ENCODE measurements around the gene LCA5L.
A peak's percentile ranks its signal among the peaks of the same experiment; 100 is the strongest.

The LCA5L gene

DNA sequence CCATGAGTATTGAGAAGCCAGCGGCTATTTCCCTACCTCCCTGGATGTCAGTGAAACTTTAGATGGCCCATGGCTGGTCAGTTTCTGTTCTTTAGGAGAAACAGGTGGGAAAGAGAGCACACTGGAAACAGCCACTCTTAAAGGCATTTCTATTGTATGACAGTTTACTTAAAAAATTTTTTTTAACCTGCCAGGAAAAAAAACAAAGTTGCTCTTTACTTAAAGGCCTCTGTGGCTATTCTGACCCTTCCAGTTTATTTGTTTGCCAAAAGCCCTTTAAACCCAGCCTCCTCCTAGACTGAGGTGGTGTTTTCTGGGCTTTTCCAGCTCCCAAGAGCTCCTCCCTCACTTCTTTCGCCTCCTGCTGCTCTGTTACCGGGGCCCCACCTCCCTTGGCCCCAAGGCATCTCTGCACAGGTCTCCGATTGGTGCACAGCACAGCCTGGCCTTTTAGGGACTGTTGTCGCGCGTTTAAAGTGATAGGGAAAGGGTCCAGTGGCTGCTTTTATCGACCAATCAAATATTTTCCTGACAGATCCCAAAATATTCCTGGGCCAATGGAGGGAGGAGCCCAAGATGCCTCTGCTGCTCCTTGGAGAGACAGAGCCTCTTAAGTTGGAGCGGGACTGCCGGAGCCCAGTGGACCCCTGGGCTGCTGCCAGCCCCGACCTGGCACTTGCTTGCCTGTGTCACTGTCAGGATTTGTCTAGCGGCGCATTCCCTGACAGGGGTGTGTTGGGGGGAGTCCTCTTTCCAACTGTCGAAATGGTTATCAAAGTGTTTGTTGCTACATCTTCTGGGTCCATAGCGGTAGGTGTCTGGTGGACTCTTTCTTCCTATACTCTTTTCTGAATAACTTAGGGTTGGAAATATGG is 6.0 kb upstream of the LCA5L start, which contains the start of gene SH3BGR:
Gene SH3BGR, plus strand, starts transcription at position 639 of the 875 bp plus-strand sequence. Its CDS starts 127 bp downstream, at position 766.
- H3K36me3 ChIP-seq (ENCODE audit: control insufficient read depth, insufficient read depth, low read length), result no peaks in the 10 kb centered on the region
- H3K9ac ChIP-seq (ENCODE audit: low read length), result peak within 1 kb of the TSS; percentile 53
- H3K9me3 ChIP-seq (ENCODE audit: control insufficient read depth, insufficient read depth, low read depth, low read length), result no peaks in the 10 kb centered on the region
- H3K27me3 ChIP-seq (ENCODE audit: control insufficient read depth, insufficient read depth, low read length), result no peaks in the 10 kb centered on the region
- H3K4me1 ChIP-seq (ENCODE audit: control insufficient read depth, insufficient read depth, low read length), result peaks cover 21% of the 10 kb centered on the region
- H3K4me3 ChIP-seq (ENCODE audit: low read depth, low read length), result peak within 1 kb of the TSS; percentile 55
- no peak within 1 kb of the TSS for H3K27ac ChIP-seq (ENCODE audit: low read depth, low read length)

DNA sequence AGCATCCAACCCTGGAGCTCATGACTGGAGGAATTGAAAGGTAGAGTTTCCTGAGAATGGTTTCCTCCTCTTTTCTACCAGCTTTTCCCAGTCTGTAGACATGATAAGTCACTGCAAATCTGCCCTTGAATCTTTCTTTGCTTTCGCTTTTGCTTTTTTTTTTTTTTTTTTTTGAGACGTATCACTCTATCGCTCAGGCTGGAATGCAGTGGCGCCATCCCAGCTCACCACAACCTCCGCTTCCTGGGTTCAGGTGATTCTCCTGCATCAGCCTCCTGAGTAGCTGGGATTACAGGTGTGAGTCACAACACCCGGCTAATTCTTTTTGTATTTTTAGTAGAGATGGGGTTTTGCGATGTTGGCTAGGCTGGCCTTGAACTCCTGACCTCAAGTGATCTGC is 1.7 kb upstream of the LCA5L start:
- H3K9me3 ChIP-seq (ENCODE audit: control insufficient read depth, insufficient read depth, low read depth, low read length), result no peaks in the 10 kb centered on the region
- H3K27ac ChIP-seq (ENCODE audit: low read depth, low read length), result no peak overlapping the region
- peaks cover 28% of the 10 kb centered on the region for H3K4me1 ChIP-seq (ENCODE audit: control insufficient read depth, insufficient read depth, low read length)
- H3K27me3 ChIP-seq (ENCODE audit: control insufficient read depth, insufficient read depth, low read length), result no peaks in the 10 kb centered on the region
- H3K9ac ChIP-seq (ENCODE audit: low read length), result no peak overlapping the region
- H3K4me3 ChIP-seq (ENCODE audit: low read depth, low read length), result no peak overlapping the region
- H3K36me3 ChIP-seq (ENCODE audit: control insufficient read depth, insufficient read depth, low read length), result no peaks in the 10 kb centered on the region

GRCh38 chr21:39444421-39445180 is 977 bp downstream of the LCA5L start:
- Histone ChIP-seq H3K4me1 (ENCODE audit: control insufficient read depth, insufficient read depth, low read length) (peaks cover 20% of the 10 kb centered on the region; the same call in 1 of the 2 replicates), H3K27me3 (ENCODE audit: control insufficient read depth, insufficient read depth, low read length) (no peaks in the 10 kb centered on the region), H3K27ac (ENCODE audit: low read depth, low read length) (no peak overlapping the region; the same call in 1 of the 2 replicates), H3K36me3 (ENCODE audit: control insufficient read depth, insufficient read depth, low read length) (no peaks in the 10 kb centered on the region), H3K9ac (ENCODE audit: low read length) (peak overlapping the region; percentile 73), H3K4me3 (ENCODE audit: low read depth, low read length) (peak overlapping the region; percentile 92), H3K9me3 (ENCODE audit: control insufficient read depth, insufficient read depth, low read depth, low read length) (no peaks in the 10 kb centered on the region)

DNA sequence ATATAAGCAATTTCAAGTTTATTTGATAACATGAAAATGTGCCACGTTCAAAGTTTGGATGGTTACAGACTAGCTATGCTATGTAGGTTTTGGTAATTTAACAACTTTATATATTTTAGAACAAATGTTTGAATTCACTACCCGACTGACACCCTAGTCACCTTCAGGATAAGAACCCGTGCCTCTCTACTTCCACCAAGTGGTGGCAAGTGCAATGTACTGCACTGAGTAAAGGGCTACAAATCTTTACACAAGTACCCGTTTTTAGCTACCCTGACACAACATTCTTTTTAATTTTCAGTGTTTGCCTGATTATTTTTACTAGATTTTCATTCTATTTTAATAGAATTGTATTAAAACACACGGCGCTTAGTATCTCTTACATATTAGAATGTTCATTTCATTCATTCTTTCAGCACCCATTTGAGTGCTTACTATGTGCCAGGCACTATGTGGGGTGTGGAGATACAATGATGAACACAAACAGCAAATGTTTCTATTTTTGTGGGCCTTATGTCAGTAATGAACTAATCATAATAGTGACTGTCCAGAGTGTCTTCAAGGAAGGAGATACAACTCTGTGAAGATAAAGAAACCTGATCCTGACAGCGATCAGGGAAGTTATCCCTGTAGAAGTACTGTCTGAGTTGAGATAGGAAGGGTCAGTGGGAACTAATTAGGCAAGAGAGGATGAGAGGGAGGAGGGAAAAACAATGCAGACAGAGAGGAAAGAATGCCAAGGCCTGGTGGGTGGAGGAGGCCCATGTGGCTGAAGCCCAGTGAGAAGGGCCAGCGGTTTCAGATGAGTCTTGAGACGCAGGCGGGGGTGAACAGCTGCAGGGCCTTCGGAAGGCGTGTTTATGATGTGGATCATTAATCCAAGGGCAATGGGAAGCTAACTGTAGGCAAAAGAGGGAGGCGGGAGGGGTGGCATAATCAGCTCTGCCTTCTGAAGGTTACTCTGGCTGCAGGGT is 3.8 kb downstream of the LCA5L start:
- H3K4me3 ChIP-seq (ENCODE audit: low read depth, low read length), result no peak overlapping the region
- no peaks in the 10 kb centered on the region for H3K27me3 ChIP-seq (ENCODE audit: control insufficient read depth, insufficient read depth, low read length)
- no peaks in the 10 kb centered on the region for H3K9me3 ChIP-seq (ENCODE audit: control insufficient read depth, insufficient read depth, low read depth, low read length)
- no peak overlapping the region for H3K9ac ChIP-seq (ENCODE audit: low read length)
- H3K36me3 ChIP-seq (ENCODE audit: control insufficient read depth, insufficient read depth, low read length), result no peaks in the 10 kb centered on the region
- no peak overlapping the region for H3K27ac ChIP-seq (ENCODE audit: low read depth, low read length)
- peaks cover 19% of the 10 kb centered on the region; the same call in 1 of the 2 replicates for H3K4me1 ChIP-seq (ENCODE audit: control insufficient read depth, insufficient read depth, low read length)

DNA sequence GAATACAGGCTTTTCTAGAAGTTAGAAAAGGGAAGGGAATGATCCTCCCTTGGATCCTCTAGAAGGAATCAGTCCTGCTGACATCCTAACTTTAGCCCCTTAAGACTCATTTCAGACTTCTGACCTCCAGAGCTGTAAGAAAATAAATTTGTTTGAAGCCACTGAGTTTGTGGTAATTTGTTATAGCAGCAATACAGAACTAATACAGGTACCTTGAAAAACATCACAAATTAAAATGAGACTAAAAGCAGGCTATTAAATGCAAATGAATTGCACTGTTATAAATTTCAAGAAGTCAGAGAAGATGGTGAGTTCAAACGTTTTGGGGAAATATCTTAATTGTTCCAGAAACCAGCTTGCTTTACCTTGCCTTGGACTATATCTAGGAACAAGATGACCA is 6.3 kb downstream of the LCA5L start:
- Histone ChIP-seq H3K9me3 (ENCODE audit: control insufficient read depth, insufficient read depth, low read depth, low read length) (no peaks in the 10 kb centered on the region), H3K36me3 (ENCODE audit: control insufficient read depth, insufficient read depth, low read length) (no peaks in the 10 kb centered on the region), H3K27ac (ENCODE audit: low read depth, low read length) (no peak overlapping the region), H3K4me3 (ENCODE audit: low read depth, low read length) (no peak overlapping the region), H3K4me1 (ENCODE audit: control insufficient read depth, insufficient read depth, low read length) (peaks cover 6% of the 10 kb centered on the region; the same call in 1 of the 2 replicates), H3K9ac (ENCODE audit: low read length) (no peak overlapping the region), H3K27me3 (ENCODE audit: control insufficient read depth, insufficient read depth, low read length) (no peaks in the 10 kb centered on the region)

DNA sequence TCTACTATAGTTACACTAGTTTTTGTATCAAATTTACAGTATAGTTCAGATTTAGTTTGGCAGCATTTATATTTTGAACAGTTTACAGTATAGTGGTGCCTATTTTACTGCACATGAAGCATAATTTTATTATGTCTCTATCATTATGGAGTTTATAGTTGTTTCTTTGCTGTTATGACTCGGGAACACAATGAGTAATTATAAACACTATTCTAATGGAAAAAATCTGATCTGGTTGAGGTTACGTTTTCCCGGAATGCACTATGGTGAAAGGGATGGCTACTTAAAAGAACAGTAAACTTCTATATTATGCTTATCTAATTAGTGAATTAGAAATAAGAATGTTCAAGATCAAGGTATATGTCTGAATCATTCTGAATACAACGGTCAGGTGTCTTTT is 10.6 kb downstream of the LCA5L start:
- no peak overlapping the region for H3K27ac ChIP-seq (ENCODE audit: low read depth, low read length)
- H3K27me3 ChIP-seq (ENCODE audit: control insufficient read depth, insufficient read depth, low read length), result no peaks in the 10 kb centered on the region
- H3K36me3 ChIP-seq (ENCODE audit: control insufficient read depth, insufficient read depth, low read length), result no peaks in the 10 kb centered on the region
- H3K9ac ChIP-seq (ENCODE audit: low read length), result no peak overlapping the region
- H3K4me3 ChIP-seq (ENCODE audit: low read depth, low read length), result no peak overlapping the region
- peaks cover 13% of the 10 kb centered on the region for H3K4me1 ChIP-seq (ENCODE audit: control insufficient read depth, insufficient read depth, low read length)
- no peaks in the 10 kb centered on the region for H3K9me3 ChIP-seq (ENCODE audit: control insufficient read depth, insufficient read depth, low read depth, low read length)

DNA sequence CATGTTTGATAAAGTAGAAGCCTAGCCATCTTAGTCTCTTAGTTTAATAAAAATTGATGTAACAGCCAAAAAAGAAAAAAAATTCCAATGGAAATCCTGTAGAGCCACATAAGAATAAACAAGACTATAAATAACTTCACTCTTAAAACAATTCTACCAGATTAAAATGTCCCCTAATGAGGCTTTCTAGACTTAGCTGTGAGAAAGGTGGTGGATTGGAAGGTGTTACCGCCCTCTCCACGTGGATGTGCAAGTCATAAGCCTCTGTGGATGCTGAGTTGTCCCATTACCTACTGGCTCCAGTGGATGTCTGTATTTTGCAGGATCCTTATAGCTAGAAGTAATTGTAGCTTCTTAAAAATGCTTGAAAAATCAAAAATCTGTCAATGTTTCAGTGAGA is 14.6 kb downstream of the LCA5L start:
- Histone ChIP-seq H3K9me3 (ENCODE audit: control insufficient read depth, insufficient read depth, low read depth, low read length) (no peaks in the 10 kb centered on the region), H3K36me3 (ENCODE audit: control insufficient read depth, insufficient read depth, low read length) (no peaks in the 10 kb centered on the region), H3K9ac (ENCODE audit: low read length) (no peak overlapping the region), H3K27ac (ENCODE audit: low read depth, low read length) (no peak overlapping the region), H3K27me3 (ENCODE audit: control insufficient read depth, insufficient read depth, low read length) (no peaks in the 10 kb centered on the region), H3K4me1 (ENCODE audit: control insufficient read depth, insufficient read depth, low read length) (peaks cover 14% of the 10 kb centered on the region), H3K4me3 (ENCODE audit: low read depth, low read length) (no peak overlapping the region)

- Histone ChIP-seq H3K36me3 (ENCODE audit: control insufficient read depth, insufficient read depth, low read length) (no peaks in the 10 kb centered on the region), H3K27ac (ENCODE audit: low read depth, low read length) (no peak overlapping the region), H3K4me3 (ENCODE audit: low read depth, low read length) (no peak overlapping the region), H3K4me1 (ENCODE audit: control insufficient read depth, insufficient read depth, low read length) (peaks cover 14% of the 10 kb centered on the region), H3K27me3 (ENCODE audit: control insufficient read depth, insufficient read depth, low read length) (no peaks in the 10 kb centered on the region), H3K9ac (ENCODE audit: low read length) (no peak overlapping the region), H3K9me3 (ENCODE audit: control insufficient read depth, insufficient read depth, low read depth, low read length) (no peaks in the 10 kb centered on the region)
Observed at GRCh38 chr21:39430457-39430856, 15.1 kb downstream of the LCA5L start.

GRCh38 chr21:39430016-39430415 is 15.6 kb downstream of the LCA5L start:
- Histone ChIP-seq H3K9ac (ENCODE audit: low read length) (no peak overlapping the region), H3K9me3 (ENCODE audit: control insufficient read depth, insufficient read depth, low read depth, low read length) (no peaks in the 10 kb centered on the region), H3K4me1 (ENCODE audit: control insufficient read depth, insufficient read depth, low read length) (peaks cover 14% of the 10 kb centered on the region), H3K36me3 (ENCODE audit: control insufficient read depth, insufficient read depth, low read length) (no peaks in the 10 kb centered on the region), H3K27me3 (ENCODE audit: control insufficient read depth, insufficient read depth, low read length) (no peaks in the 10 kb centered on the region), H3K27ac (ENCODE audit: low read depth, low read length) (no peak overlapping the region), H3K4me3 (ENCODE audit: low read depth, low read length) (no peak overlapping the region)

DNA sequence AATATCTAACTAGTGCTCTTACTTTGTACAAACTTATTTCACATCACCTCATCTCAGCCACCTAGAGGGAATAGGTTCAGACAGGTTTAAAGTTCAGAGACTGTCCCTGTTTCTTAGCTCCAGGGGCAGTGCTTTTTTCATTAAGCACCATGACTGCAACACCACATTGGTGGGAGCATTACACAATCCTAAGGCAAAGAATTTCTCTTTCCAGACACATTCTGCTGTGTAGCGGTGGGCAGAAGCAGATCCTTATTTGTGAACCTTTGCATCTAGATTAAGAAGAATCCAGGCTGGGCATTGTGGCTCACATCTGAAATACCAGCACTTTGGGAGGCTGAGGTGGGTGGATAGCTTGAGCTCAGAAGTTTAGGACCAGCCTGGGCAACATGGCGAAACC is 16.1 kb downstream of the LCA5L start:
- Histone ChIP-seq H3K9me3 (ENCODE audit: control insufficient read depth, insufficient read depth, low read depth, low read length) (no peaks in the 10 kb centered on the region), H3K27me3 (ENCODE audit: control insufficient read depth, insufficient read depth, low read length) (no peaks in the 10 kb centered on the region), H3K27ac (ENCODE audit: low read depth, low read length) (no peak overlapping the region), H3K9ac (ENCODE audit: low read length) (no peak overlapping the region), H3K4me3 (ENCODE audit: low read depth, low read length) (no peak overlapping the region), H3K36me3 (ENCODE audit: control insufficient read depth, insufficient read depth, low read length) (no peaks in the 10 kb centered on the region), H3K4me1 (ENCODE audit: control insufficient read depth, insufficient read depth, low read length) (peaks cover 14% of the 10 kb centered on the region)

All from HUES6 (cell line).